Islet precursor cell (in vitro differentiated cells): ENCODE measurements around the gene SHTN1.

Source experiments
- DNase-seq: peaks from one replicate; pipeline ENCODE4 v3.0.0-alpha.2; 2018

Gene SHTN1

GRCh38 chr10:116868198-116868676 is 136.8 kb downstream of the SHTN1 start:
- no peak for DNase-seq

DNA sequence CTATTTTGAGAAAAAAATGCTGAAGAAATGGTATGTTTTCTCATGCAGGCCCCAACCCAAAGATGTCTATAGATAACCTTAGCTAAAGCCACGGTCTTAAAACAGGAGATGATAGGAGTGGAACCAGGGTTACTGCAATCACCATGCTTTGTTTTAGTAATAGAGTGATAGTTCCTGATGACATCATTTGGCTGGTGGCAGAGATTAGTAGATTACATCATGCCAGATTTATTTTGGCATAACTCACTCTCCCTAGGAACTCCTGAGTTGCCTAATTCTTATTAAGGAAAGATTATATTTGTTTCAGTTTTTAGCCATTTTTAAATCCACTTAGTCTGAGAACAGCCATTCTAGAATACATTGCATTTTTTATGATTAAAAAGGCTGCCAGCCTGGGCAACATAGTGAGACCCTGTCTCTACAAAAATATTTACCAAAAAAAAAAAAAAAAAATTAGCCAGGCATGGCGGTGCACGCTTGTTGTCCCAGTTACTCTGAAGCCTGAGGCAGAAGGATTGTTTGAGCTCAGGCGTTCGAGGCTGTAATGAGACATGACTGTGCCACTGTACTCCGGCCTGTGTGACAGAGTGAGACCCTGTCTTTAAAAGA is 137.9 kb downstream of the SHTN1 start:
- DNase-seq, result no peak

GRCh38 chr10:116866066-116866465 is 138.9 kb downstream of the SHTN1 start:
- DNase-seq, result no peak

DNA sequence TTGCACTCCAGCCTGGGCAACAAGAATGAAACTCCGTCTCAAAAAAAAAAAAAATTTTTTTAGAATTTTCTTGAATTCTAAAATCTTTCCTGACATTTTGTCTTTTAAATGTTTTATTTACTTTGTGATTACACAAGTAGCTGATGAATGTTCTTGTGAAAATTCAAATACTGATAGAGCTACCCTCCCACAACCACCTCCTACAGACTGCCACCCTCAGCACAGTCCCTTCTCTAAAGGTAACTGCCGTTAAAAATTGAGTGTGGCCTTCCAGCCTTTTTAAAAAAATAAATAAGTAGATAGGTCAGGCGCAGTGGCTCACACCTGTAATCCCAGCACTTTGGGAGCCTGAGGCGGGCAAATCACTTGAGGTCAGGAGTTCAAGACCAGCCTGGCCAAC is 140.6 kb downstream of the SHTN1 start:
- no peak for DNase-seq

DNA sequence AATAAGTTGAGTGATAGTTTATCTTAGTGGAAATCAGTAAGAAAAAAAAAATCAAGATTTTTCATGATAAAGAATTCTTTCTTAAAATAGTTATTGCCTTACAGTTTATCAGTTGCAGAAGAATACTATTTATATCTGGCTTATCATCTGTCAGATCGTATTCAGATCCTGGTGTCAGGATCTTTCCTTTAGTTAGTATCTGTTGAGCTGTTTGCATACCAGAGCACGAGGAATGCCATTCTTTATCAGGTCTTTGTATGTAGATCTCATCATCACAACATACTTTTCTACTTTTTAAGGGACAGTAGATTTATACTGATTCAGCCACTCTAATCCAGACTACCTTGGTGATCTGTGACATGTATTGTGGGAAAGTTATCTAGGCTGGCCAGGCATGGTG is 143.2 kb downstream of the SHTN1 start:
- DNase-seq, result no peak

DNA sequence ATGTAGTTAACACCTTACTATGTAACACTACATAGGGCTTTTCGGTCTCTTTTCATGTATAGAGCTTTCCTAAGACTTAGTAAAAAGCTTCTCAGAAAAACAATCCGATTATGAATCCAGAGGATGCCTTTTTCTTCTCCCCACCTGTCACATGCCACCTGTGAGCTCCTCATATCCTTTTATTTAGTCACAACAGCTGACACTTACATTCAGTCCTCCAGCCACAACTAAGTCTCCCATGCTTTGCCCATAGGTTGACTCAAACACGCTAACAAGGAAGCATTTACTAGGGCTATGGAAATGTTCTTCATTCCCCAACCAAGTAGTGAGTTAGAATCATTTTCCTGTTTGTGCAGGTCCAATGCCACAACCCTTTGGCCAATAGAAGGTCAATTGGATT is 147.8 kb downstream of the SHTN1 start:
- no peak for DNase-seq

DNA sequence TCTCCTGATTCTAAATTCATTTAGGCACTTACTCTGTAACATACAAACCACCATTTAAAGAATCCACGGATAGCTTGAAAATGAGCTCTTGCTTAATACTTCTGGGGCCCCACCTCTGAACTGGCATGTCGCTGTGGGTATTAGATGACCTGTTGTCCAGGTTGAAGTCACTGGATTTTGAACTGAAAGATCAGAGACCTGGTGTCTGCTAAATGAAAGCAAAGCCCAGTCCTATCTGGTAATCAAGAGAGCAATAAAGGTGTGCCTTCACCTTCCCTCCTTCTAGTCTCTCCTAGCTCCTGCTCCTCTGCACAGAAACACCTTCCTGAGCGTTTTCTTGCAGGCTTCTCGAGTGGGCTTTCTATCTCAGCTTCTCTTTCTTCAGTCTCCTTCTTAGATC is 151.3 kb downstream of the SHTN1 start:
- DNase-seq, result no peak

DNA sequence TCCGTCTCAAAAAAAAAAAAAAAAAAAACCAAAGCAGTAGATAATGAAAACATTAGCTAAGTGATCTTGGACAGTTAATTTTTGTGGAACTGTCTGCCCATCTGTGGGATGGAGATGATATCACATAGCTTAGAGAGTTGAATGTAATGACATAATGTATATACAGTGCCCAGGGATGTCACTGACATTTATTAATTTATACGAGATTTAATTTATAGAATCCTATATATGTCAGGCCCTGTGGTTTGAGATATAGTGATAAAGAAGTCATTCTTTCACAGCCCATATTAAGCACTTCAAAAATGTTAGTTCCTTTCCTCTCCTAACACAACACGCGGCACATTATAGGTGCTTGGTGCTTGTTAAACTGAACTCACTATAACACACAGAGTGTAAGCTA is 151.7 kb downstream of the SHTN1 start:
- no peak for DNase-seq

- no peak for DNase-seq
Observed at GRCh38 chr10:116852246-116852645, 152.7 kb downstream of the SHTN1 start.

GRCh38 chr10:116850058-116850611 is 154.9 kb downstream of the SHTN1 start:
- DNase-seq, result no peak

GRCh38 chr10:116849248-116850057 is 155.5 kb downstream of the SHTN1 start, which contains the start of gene ENO4:
Gene ENO4, plus strand, starts transcription at chr10:116849499. Its CDS starts 68 bp downstream, at chr10:116849567.
- DNase-seq, result peak; percentile 96

- DNase-seq, result no peak
Observed at GRCh38 chr10:116848944-116849247, 156.1 kb downstream of the SHTN1 start.

DNA sequence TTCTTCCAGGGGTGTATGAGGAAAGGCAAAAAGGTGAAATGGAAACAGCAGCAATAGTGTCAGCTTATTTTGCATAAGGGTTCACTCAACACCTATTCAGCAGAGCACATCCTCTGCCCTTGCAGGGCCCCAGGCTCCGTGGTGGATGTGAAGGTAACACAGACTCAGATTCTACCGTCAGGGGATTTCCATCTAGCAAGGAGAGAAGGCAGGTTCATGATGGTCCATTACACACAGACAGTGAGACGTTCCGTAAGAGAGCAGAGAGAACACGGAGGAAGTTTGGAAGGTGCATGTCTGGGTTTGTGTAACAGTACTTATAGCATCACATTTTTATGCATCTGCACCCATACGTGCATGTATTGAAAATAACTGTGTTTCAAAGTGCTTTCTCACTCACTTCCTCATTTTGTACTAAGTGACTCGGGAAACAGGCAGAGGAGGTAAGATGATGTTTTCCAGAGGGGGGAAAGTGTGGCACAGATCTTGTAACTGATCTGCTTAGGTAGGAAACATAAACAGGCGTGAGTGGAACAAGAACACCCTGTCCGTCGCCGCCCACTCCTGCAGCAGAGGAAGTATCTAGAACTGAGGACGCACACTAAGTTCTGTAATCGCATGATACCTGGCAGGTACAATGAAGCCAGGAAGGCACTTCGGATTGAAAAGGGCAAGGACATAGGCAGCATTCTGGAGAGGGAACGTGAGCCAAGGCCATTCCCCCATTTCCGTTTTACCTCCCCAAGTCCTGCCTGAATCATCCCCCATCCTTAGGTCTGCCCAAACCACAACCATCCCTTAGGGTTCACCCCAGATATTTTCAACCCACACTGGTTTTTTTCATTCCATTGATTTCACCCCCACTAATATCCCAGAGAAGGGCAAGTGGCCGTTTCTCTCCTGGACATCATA is 156.7 kb downstream of the SHTN1 start:
- no peak for DNase-seq

DNA sequence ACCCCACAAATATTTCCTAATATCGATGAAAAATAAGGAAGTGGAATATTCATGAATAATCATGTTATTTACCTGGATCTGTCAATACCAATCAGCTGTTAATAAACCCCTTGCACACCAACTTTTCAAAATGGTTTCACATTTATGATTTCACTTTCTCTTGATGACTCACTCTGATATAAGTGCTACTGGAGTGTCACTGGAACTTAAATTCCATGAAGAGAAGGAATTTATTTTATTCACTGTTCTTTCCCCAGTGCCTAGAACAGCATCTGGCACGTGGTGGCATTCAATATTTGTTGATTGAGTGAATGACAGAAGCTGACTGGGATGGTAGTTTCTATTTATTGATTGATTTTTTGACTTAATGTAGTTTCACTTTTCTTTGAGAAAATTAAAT is 159.2 kb downstream of the SHTN1 start:
- DNase-seq, result no peak

DNA sequence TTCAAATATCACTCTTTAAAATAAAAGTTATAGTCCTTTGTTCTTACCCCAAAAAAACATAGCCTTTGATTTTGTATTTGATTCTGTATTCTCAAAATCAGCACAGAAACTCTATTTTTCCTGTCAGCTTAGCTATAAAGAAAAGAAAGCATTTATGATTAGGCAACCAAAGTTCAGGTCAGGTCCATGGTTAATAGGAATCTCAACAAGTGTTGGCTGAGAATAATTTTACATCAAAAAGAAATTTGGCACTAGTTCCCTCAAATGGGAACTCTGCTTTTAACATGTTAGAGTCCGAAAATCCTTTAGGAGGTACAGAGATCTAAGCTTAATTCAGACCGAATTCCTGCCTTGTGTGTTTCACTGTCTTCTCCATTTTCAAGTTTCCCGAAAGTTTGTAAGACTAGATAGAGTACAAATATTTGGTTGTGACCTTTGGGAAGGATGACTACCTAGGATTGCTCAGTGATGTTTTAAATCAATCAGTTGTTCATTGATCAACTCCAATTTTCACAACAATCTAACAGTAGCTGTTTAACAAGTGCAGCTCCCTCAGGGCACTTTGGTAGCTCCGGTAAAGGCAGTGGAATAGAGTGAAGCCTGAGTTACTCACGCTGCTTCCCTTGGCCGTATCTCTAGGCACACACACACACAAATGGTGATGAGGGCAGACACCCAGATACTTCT is 164.5 kb downstream of the SHTN1 start:
- DNase-seq, result no peak

DNA sequence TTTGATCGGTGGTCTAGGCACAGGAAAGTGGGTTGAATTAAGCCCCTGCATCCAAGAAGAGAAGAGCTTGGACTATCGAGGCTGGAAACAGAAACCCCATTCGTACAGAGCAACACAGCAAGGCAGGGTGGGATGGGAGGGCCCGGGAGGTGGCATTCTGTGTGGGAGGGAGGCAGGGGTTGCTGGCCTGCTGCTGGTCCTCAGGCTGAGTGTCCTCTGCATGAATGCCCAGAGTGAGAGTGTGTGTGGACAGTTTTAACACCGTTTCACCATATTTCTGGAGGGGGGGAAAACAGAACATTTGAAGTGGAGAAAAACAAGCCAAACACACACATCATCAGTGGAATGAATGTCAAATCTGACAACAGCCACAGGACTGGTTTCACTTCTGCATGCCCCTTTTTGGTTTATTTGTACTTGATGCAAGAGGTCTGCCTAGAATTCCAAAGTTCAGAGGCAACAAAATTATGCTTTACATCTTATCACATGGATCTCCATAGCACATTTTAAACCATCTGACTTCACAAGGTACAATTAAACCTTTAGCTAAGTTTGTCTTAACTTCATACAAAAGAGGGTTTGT is 166.8 kb downstream of the SHTN1 start:
- DNase-seq, result no peak

DNA sequence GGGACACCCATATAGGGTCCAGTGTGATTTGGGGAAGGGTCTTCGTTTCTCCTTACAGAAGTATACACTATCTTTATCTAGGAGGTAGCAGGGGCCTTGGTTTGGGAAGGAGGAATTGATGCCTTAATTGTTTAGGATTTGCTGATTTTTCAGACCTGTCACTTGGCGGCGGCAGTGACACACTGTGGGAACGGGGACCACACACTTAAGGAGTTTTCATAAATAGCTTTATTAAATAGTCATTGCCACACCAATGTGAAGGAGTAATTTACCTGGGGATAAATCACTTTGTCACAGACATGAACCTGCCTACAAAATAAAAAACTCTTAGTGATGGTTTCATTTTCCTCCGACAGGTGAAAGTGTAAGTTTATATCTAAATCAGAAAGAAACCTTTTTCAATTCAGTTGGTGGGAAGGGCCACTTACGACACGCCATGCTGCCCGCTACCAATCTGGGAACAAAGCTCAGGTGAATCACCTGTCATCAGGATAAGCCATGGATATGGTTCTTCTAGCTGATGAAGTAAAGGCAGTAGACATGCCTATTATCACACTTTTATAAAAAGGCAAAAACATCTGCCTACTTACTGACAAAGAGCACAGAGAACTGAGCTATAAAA is 168.0 kb downstream of the SHTN1 start:
- no peak for DNase-seq

DNA sequence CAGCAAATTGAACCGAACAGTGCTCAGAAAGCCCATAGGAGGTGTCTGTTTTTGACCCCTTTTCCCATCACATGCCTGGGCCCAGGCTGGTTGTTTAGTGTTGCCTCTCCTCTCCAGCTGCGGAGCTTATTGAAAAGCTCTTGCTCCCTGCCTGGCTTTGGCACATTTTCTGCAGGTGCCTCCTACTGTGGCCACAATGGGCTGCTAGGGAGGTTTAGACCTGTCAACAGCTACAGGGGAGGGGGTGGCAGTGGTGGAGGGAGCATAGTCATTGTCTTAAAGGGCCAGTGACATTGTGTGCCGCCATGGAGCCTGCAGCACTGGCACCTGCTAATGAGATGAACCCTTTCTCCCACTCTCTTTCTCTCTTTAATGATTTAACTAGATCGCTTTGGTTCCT is 168.9 kb downstream of the SHTN1 start:
- peak; percentile 70 for DNase-seq

GRCh38 chr10:116835658-116836057 is 169.3 kb downstream of the SHTN1 start:
- no peak for DNase-seq

DNA sequence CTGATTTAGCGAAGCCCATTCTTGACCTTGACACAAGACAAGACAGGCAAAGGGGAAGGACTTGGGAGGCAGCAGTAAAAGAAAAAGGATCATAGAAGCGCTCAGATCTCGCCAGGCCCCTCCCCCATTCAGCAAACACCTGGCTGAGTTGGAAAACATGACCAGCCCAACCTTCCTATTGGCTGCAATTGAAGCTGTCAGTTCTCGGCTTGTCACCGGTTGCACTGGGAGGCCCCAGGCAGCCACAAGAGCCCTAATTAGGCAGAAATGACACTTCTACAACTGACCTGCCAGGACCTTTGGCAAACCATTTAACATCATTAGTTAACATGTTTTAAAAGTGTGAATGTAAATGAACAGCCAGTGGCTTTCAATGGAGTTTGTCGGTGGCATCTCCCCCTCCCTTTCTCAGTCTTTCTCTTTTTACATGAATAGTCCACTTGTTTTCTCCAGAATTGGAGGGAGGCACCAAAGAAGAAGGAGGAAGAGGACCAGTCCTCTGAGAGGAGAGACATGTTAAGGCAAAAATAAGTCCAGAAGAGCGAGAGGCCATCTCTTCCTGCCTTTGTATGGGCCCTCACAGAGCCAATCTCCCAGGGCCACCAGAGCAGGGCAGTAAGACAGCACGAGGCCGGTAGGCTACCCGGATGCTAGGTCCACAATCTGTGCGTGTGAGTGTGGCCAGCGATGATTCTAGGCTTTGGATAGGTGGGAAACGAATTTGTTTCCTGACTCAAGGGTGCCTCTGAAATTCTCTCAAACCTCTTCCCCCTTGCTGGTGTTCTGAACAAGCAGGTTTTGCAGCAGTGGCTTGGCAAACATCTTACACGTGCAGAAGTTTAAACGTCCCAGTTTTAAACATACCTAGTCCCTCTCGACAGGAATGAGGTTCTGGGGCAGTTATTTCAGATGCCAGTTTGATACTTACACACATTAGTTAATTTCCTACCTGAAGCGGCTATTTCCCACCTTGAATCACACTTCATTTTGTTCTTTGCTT is 170.7 kb downstream of the SHTN1 start:
- DNase-seq, result no peak
